Prostate gland (tissue), 2 donors: ENCODE results near the gene SND1. TPM values are rescaled to one million over a fixed set of nuclear protein-coding genes. Genes with fewer than 3 reads are reported as not detected.

Experiments
- DNase-seq: peaks from one replicate; pipeline ENCODE4 v3.0.0-alpha.2; 2019; ENCODE audit warnings: low spot score
- H3K27ac ChIP-seq, 2 donors: fragments of 200-600 bp; sonication (generic); 2 replicates each; pipeline ENCODE4 v1.5.1; 2017 to 2019
- H3K27me3 ChIP-seq: fragments of 200-600 bp; sonication (generic); replicated peaks from 2 replicates; pipeline ENCODE4 v1.5.1; 2019; ENCODE audit not compliant: insufficient read depth
- H3K36me3 ChIP-seq, 2 donors: fragments of 200-600 bp; sonication (generic); 1 replicate in 1 of 2; 2 replicates in 1 of 2; pipeline versions ENCODE4 v1.5.1 to v1.8.1; 2017 to 2019
- H3K4me1 ChIP-seq: fragments of 200-600 bp; sonication (generic); replicated peaks from 2 replicates; pipeline ENCODE4 v1.5.1; 2019
- H3K4me3 ChIP-seq, 2 donors: fragments of 200-600 bp; sonication (generic); 2 replicates each; pipeline ENCODE4 v1.5.1; 2017 to 2019
- H3K9me3 ChIP-seq: fragments of 200-600 bp; sonication (generic); 2 replicates; pipeline ENCODE4 v1.5.1; 2017
- CTCF ChIP-seq, 4 experiments: fragments of 200-600 bp in 2 of 4; fragments of 450-650 bp in 2 of 4; sonication (generic) in 2 of 4; IDR thresholded peaks; 1 replicate in 3 of 4; 2 replicates in 1 of 4; pipeline ENCODE4 v1.5.1; 2016 to 2019; ENCODE audit warnings: antibody characterized with exemption in 4 of 4, mild to moderate bottlenecking in 2 of 4, moderate library complexity in 2 of 4
- POLR2A ChIP-seq: fragments of 450-650 bp; IDR thresholded peaks from one replicate; pipeline ENCODE4 v1.6.1; 2016; ENCODE audit warnings: antibody characterized with exemption, mild to moderate bottlenecking
- POLR2AphosphoS5 ChIP-seq: sonication (generic); formaldehyde crosslinking; IDR thresholded peaks from one replicate; pipeline ENCODE4 v1.6.1; 2017; ENCODE audit warnings: antibody characterized with exemption
- WGBS: methylation state at CpG from one replicate; pipeline ENCODE4 v1.1.5; 2018; 5-methylcytosine and 5-hydroxymethylcytosine counted together
- intact Hi-C: fragments of 100-400 bp; cut with DNase I; formaldehyde crosslinking; loops from one replicate; pipeline ENCODE4 v1.14.2; 2022
- total RNA-seq, 2 donors: library from RNA; depleted of rRNA; stranded (reverse); fragments of >200 nt; gene quantifications; one replicate each; pipeline ENCODE4 v1.1.0, GENCODE V29; 2016

Gene SND1
- total RNA-seq, 2 donors from 2014 or later, result 175 to 190 TPM

GRCh38 chr7:127881564-127881963 is 229.6 kb downstream of the SND1 start:
- intact Hi-C loops, result no loop called here
- no peaks in the 10 kb centered on the region for H3K27me3 ChIP-seq
- TF ChIP-seq POLR2AphosphoS5 (no peak), CTCF (IDR thresholded peaks at IDR 0.05) (no peak), POLR2A (no peak)
- no peaks in the 10 kb centered on the region for H3K36me3 ChIP-seq
- H3K4me1 ChIP-seq, result no peaks in the 10 kb centered on the region
- H3K27ac ChIP-seq, result no peak overlapping the region
- no peak for DNase-seq
- no peak overlapping the region for H3K4me3 ChIP-seq
- 94% methylated on average over 7 of the region's 7 CpGs for WGBS
- no peaks in the 10 kb centered on the region for H3K9me3 ChIP-seq

- no peaks in the 10 kb centered on the region for H3K9me3 ChIP-seq
- TF ChIP-seq POLR2AphosphoS5 (no peak), POLR2A (no peak), CTCF (IDR thresholded peaks at IDR 0.05) (no peak)
- WGBS, result 53% methylated on average over 3 of the region's 3 CpGs
- H3K27ac ChIP-seq, result no peak overlapping the region
- no peaks in the 10 kb centered on the region for H3K27me3 ChIP-seq
- DNase-seq, result no peak
- intact Hi-C loops, result no loop called here
- no peaks in the 10 kb centered on the region for H3K36me3 ChIP-seq
- no peak overlapping the region for H3K4me3 ChIP-seq
- no peaks in the 10 kb centered on the region for H3K4me1 ChIP-seq
These were observed 230.4 kb downstream of the SND1 start for GRCh38 chr7:127882313-127882920.

GRCh38 chr7:127884066-127884559 is 232.1 kb downstream of the SND1 start:
- no peaks in the 10 kb centered on the region for H3K4me1 ChIP-seq
- H3K36me3 ChIP-seq, result no peaks in the 10 kb centered on the region
- intact Hi-C loops, result no loop called here

GRCh38 chr7:127885222-127885772 is 233.3 kb downstream of the SND1 start:
- Histone ChIP-seq H3K27me3 (no peaks in the 10 kb centered on the region), H3K4me1 (no peaks in the 10 kb centered on the region), H3K27ac (no peak overlapping the region), H3K4me3 (no peak overlapping the region), H3K36me3 (no peaks in the 10 kb centered on the region), H3K9me3 (no peaks in the 10 kb centered on the region)
- intact Hi-C loops, result no loop called here
- TF ChIP-seq CTCF (IDR thresholded peaks at IDR 0.05), result no peak
- no peak for TF ChIP-seq POLR2AphosphoS5
- TF ChIP-seq POLR2A, result no peak
- no peak for DNase-seq
- WGBS, result 87% methylated on average over 3 of the region's 3 CpGs

More at GRCh38 chr7:127884066-127884559, 232.1 kb downstream of the SND1 start:
- Histone ChIP-seq H3K9me3 (no peaks in the 10 kb centered on the region), H3K27ac (no peak overlapping the region), H3K27me3 (no peaks in the 10 kb centered on the region), H3K4me3 (no peak overlapping the region)
- 90% methylated on average over 3 of the region's 3 CpGs for WGBS
- DNase-seq, result no peak
- TF ChIP-seq POLR2A, result no peak
- TF ChIP-seq POLR2AphosphoS5, result no peak
- TF ChIP-seq CTCF (IDR thresholded peaks at IDR 0.05), result no peak

GRCh38 chr7:127885843-127886242 is 233.8 kb downstream of the SND1 start:
- Histone ChIP-seq H3K4me3 (no peak overlapping the region), H3K27me3 (no peaks in the 10 kb centered on the region), H3K27ac (no peak overlapping the region), H3K4me1 (no peaks in the 10 kb centered on the region), H3K9me3 (no peaks in the 10 kb centered on the region), H3K36me3 (no peaks in the 10 kb centered on the region)
- TF ChIP-seq POLR2AphosphoS5 (no peak), CTCF (IDR thresholded peaks at IDR 0.05) (no peak), POLR2A (no peak)
- no peak for DNase-seq
- 55% methylated on average over 4 of the region's 4 CpGs for WGBS
- intact Hi-C loops, result no loop called here
